H1 (cell line): ENCODE data around the gene AASDHPPT.

Experiments
- CEBPB ChIP-seq: IDR thresholded peaks from 2 replicates; pipeline ENCODE4 v1.6.1; 2012; ENCODE audit warnings: low read depth, low read length
- JUND ChIP-seq: IDR thresholded peaks from 2 replicates; pipeline ENCODE4 v1.6.1; 2011; ENCODE audit warnings: mild to moderate bottlenecking, improper control_type of control experiment, low read length
- KDM1A ChIP-seq: fragments of 200-600, 300-600 bp; sonication (generic); IDR thresholded peaks from 2 replicates; pipeline ENCODE4 v1.7.1; 2016; ENCODE audit warnings: mild to moderate bottlenecking, low read length, borderline replicate concordance
- RFX5 ChIP-seq: IDR thresholded peaks from 2 replicates; pipeline ENCODE4 v1.6.1; 2011; ENCODE audit warnings: low read depth, low read length, improper control_type of control experiment, borderline replicate concordance
- YY1 ChIP-seq: IDR thresholded peaks from 2 replicates; pipeline ENCODE4 v1.6.1; 2011; ENCODE audit warnings: low read depth, mild to moderate bottlenecking, low read length
- TF ChIP-seq, protein P1 (sequence below), 3 experiments: IDR thresholded peaks; 1 replicate in 2 of 3; 2 replicates in 1 of 3; pipeline versions ENCODE4 v1.5.1 to v1.6.1; 2011; ENCODE audit warnings: low read length in 3 of 3, mild to moderate bottlenecking in 3 of 3, inconsistent platforms in 2 of 3, low read depth in 1 of 3, moderate library complexity in 1 of 3; ENCODE audit not compliant: insufficient read depth in 1 of 3; ENCODE audit errors: control extremely low read depth in 1 of 3

- TF ChIP-seq, protein P1, sequence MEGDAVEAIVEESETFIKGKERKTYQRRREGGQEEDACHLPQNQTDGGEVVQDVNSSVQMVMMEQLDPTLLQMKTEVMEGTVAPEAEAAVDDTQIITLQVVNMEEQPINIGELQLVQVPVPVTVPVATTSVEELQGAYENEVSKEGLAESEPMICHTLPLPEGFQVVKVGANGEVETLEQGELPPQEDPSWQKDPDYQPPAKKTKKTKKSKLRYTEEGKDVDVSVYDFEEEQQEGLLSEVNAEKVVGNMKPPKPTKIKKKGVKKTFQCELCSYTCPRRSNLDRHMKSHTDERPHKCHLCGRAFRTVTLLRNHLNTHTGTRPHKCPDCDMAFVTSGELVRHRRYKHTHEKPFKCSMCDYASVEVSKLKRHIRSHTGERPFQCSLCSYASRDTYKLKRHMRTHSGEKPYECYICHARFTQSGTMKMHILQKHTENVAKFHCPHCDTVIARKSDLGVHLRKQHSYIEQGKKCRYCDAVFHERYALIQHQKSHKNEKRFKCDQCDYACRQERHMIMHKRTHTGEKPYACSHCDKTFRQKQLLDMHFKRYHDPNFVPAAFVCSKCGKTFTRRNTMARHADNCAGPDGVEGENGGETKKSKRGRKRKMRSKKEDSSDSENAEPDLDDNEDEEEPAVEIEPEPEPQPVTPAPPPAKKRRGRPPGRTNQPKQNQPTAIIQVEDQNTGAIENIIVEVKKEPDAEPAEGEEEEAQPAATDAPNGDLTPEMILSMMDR (IDR thresholded peaks at IDR 0.05; ENCODE audit: control extremely low read depth in 1 of 3, insufficient read depth in 1 of 3, low read depth in 1 of 3, low read length in 3 of 3): peak in 2 of 3 experiments; percentile 32 to 38; a peak in 2 of 4 replicates
- TF ChIP-seq RFX5: no peak
- no peak for TF ChIP-seq JUND
- TF ChIP-seq YY1: no peak
- no peak for TF ChIP-seq CEBPB
- TF ChIP-seq KDM1A: no peak
Measured at GRCh38 chr11:106133529-106133928, 56.1 kb downstream of the AASDHPPT start.
